ENCODE results near the gene BRINP3. TPM values are rescaled to one million over a fixed set of nuclear protein-coding genes. Genes with fewer than 3 reads are reported as not detected.
A peak's percentile ranks its signal among the peaks of the same experiment; 100 is the strongest.

BRINP3 gene
- total and polyA plus RNA-seq, 2 donors (not counting 3 experiments of a cell fraction or from before 2014, with no cell fraction given), result not detected

- BruUV-seq (replicated peaks), result no TSS peak
- dilution Hi-C loops (cut with MboI; ENCODE audit: extremely low pct_ligation_motif_present, low sequenced_read_pairs), result no loop called here
Observed at GRCh38 chr1:190207733-190208132, 269.9 kb downstream of the BRINP3 start.

GRCh38 chr1:190205713-190206112 is 272.0 kb downstream of the BRINP3 start:
- FAIRE-seq, result no peak
- no TSS peak for BruUV-seq (replicated peaks)
- DNase-seq (ENCODE audit: low read depth, low spot score), result peak; percentile 2

More at GRCh38 chr1:190207733-190208132, 269.9 kb downstream of the BRINP3 start:
- no peak overlapping the region for H3K4me2 ChIP-seq (ENCODE audit: insufficient read depth, low read length)
- H3K9me3 ChIP-seq (replicated peaks; ENCODE audit: control insufficient read depth, insufficient read depth, low read length), result no peaks in the 10 kb centered on the region
- FAIRE-seq, result no peak
- H3K4me3 ChIP-seq (replicated peaks in 1 of 3; ENCODE audit: insufficient read depth in 1 of 3, low read depth in 1 of 3, low read length in 3 of 3), result no peak overlapping the region
- TF ChIP-seq FOS (IDR thresholded peaks at IDR 0.05; ENCODE audit: borderline replicate concordance, insufficient read depth, low read length), result no peak
- TF ChIP-seq GATA2 (IDR thresholded peaks at IDR 0.05; ENCODE audit: insufficient read depth, insufficient read length, low read depth, low read length), result no peak
- no peak for TF ChIP-seq MYC (IDR thresholded peaks at IDR 0.05; ENCODE audit: low read depth, low read length)
- no peak overlapping the region for H2AFZ ChIP-seq (ENCODE audit: low read depth, low read length)
- H4K20me1 ChIP-seq (replicated peaks; ENCODE audit: control insufficient read depth, extremely low read depth, insufficient read depth, low read length), result no peaks in the 10 kb centered on the region
- CTCF ChIA-PET, result no interaction called here
- DNase-seq (ENCODE audit: low read depth, low spot score), result no peak
- POLR2A ChIA-PET, result no interaction called here
- no peaks in the 10 kb centered on the region for H3K36me3 ChIP-seq (ENCODE audit: control insufficient read depth in 2 of 2, extremely low read depth in 1 of 2, insufficient read depth in 2 of 2, low read length in 2 of 2)
- intact Hi-C loops (cut with micrococcal nuclease), result no loop called here
- no peaks in the 10 kb centered on the region for H3K4me1 ChIP-seq (ENCODE audit: control insufficient read depth, extremely low read depth, insufficient read depth, low read length)
- H3K79me2 ChIP-seq (ENCODE audit: control insufficient read depth, insufficient read depth, low read length), result no peaks in the 10 kb centered on the region
- no peak overlapping the region for H3K27ac ChIP-seq (ENCODE audit: insufficient read depth, low read depth, low read length)
- H3K9ac ChIP-seq (replicated peaks; ENCODE audit: extremely low read depth, insufficient read depth, low read length), result no peak overlapping the region
- H3K27me3 ChIP-seq (ENCODE audit: control insufficient read depth in 2 of 2, insufficient read depth in 2 of 2, low read length in 2 of 2), result no peaks in the 10 kb centered on the region
- H3K9me1 ChIP-seq (replicated peaks; ENCODE audit: control insufficient read depth, extremely low read depth, insufficient read depth, low read length), result no peaks in the 10 kb centered on the region

More at GRCh38 chr1:190205713-190206112, 272.0 kb downstream of the BRINP3 start:
- ChIA-PET CTCF (no interaction called here), POLR2A (no interaction called here)
- Histone ChIP-seq H3K4me3 (replicated peaks in 1 of 3; ENCODE audit: insufficient read depth in 1 of 3, low read depth in 1 of 3, low read length in 3 of 3) (no peak overlapping the region), H2AFZ (ENCODE audit: low read depth, low read length) (no peak overlapping the region), H3K9me1 (replicated peaks; ENCODE audit: control insufficient read depth, extremely low read depth, insufficient read depth, low read length) (no peaks in the 10 kb centered on the region), H3K9me3 (replicated peaks; ENCODE audit: control insufficient read depth, insufficient read depth, low read length) (peaks cover 2% of the 10 kb centered on the region), H3K27me3 (ENCODE audit: control insufficient read depth in 2 of 2, insufficient read depth in 2 of 2, low read length in 2 of 2) (no peaks in the 10 kb centered on the region), H3K79me2 (ENCODE audit: control insufficient read depth, insufficient read depth, low read length) (no peaks in the 10 kb centered on the region), H3K4me2 (ENCODE audit: insufficient read depth, low read length) (no peak overlapping the region), H3K4me1 (ENCODE audit: control insufficient read depth, extremely low read depth, insufficient read depth, low read length) (no peaks in the 10 kb centered on the region), H4K20me1 (replicated peaks; ENCODE audit: control insufficient read depth, extremely low read depth, insufficient read depth, low read length) (no peaks in the 10 kb centered on the region), H3K36me3 (ENCODE audit: control insufficient read depth in 2 of 2, extremely low read depth in 1 of 2, insufficient read depth in 2 of 2, low read length in 2 of 2) (no peaks in the 10 kb centered on the region), H3K9ac (replicated peaks; ENCODE audit: extremely low read depth, insufficient read depth, low read length) (no peak overlapping the region), H3K27ac (ENCODE audit: insufficient read depth, low read depth, low read length) (no peak overlapping the region)
- dilution Hi-C loops (cut with MboI; ENCODE audit: extremely low pct_ligation_motif_present, low sequenced_read_pairs) (no loop called here), intact Hi-C loops (cut with micrococcal nuclease) (no loop called here)
- TF ChIP-seq FOS (IDR thresholded peaks at IDR 0.05; ENCODE audit: borderline replicate concordance, insufficient read depth, low read length) (peak; percentile 43), EZH2 (IDR thresholded peaks at IDR 0.05; ENCODE audit: borderline replicate concordance, low read depth, low read length, severe bottlenecking) (no peak), MAX (IDR thresholded peaks at IDR 0.05; ENCODE audit: insufficient read depth, insufficient read length) (no peak), POLR2AphosphoS5 (IDR thresholded peaks at IDR 0.05; ENCODE audit: insufficient read depth, low read depth, low read length) (no peak), POLR2A (IDR thresholded peaks at IDR 0.05; ENCODE audit: low read depth, low read length) (no peak), GATA2 (IDR thresholded peaks at IDR 0.05; ENCODE audit: insufficient read depth, insufficient read length, low read depth, low read length) (no peak), JUN (IDR thresholded peaks at IDR 0.05; ENCODE audit: borderline replicate concordance, insufficient read depth, insufficient read length, low read depth) (no peak)

Measured in endothelial cell of umbilical vein (primary cell).